KBM-7 (cell line): ENCODE results near the gene XIRP2.

ENCODE experiments used
- DNase-seq: peaks from one replicate; pipeline ENCODE4 v3.0.0-alpha.2; 2015
- in situ Hi-C: fragments of 300-500 bp; cut with MboI; formaldehyde crosslinking; loops from 2 replicates; pipeline ENCODE4 v1.14.3; 2020; ENCODE audit warnings: low sequenced_read_pairs, low pct_unique_long_range_greater_than_20kb, mixed read lengths

Gene XIRP2

DNA sequence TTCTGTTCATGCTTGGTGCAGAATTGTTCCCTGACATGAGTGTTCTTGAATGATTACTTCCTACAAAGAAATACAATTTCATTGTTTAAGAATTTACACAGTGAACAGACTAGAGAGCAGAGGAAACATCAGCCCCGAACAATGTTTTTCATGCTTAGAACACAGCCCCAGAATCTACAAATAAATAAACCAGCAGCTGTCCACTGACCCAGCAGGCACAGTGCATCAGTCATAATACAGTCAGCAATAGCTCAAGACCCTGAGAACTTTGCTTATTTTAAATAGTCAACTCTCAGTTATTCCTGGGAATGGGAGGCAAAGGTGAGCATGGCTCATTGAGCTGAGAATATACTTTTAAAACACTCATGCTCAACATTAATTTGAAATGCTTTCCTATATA is 38.4 kb downstream of the XIRP2 start:
- DNase-seq = no peak
- in situ Hi-C loops = no loop called here

DNA sequence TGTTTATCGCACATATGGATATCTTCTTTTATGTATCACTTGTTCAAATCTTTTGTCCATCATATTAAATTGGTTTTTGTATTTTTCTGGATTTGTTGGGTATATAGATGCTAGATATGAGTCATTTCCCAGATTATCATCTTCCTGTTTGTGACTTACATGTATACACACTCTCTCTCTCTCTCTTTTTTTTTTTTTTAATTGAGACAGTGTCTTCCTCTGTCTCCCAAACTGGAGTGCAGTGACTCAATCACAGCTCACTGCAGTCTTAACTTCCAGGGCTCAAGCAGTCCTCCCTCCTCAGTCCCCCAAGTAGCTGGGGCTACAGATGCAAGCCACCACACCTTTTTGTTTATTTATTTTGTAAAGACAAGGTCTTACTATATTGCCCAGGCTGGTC is 43.8 kb downstream of the XIRP2 start:
- in situ Hi-C loops = no loop called here

DNA sequence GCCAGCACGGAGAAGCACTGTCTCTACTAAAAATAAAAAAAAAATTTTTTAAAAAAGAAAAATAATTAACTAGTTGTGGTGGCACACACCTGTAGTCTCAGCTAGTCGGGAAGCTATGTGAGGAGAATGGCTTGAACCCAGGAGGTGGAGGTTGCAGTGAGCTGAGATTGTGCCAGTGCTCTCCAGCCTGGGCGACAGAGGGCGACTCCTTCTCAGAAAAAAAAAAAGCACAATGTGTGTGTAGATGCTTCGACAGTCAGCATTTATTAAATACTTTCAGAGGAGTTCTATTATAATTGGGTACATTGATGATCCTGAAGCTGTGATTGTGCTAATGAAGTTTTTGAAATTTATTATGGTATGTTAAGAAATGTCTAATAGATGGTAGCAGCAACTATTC is 46.5 kb downstream of the XIRP2 start:
- in situ Hi-C loops = no loop called here
- no peak for DNase-seq

More for the DNA sequence above, 43.8 kb downstream of the XIRP2 start:
- no peak for DNase-seq

DNA sequence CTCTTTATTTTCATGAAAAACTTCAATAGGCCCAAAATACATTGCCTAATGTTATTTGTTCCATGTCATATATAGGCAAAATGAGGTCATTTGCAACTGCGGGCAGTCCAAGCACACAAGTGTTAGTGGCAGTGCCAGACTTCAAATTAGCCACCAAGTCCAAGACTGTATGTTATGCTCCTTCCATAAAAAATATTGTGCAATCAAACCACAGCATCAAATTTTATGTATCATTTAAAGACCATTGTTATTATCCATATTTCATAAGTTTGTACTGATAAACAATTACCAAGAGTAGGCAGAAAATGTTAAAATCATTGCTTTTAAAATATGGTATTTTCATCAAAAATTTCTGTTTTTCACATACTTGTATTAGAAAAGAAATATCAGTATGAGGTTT is 54.1 kb downstream of the XIRP2 start:
- in situ Hi-C loops = no loop called here

DNA sequence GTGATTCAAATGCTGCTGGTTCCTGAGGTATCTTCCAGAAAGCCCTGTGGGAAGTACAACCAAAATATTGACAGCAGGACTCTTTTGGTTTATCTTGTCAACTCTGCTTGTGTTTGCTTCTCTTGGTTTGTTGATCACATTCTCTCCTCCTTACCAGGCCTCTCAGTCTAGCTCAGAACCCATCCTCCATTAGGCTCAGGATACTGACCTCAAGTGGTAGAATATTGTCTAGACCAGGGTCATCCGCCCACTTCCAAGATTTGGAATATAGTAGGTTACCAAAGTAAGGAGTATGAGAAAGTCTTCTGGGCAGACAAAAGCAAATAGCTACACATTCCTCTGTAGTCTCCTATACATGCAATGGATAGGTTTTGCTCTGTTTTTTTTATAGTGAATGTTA is 56.6 kb downstream of the XIRP2 start:
- in situ Hi-C loops = no loop called here
- DNase-seq = no peak

More for the DNA sequence above, 54.1 kb downstream of the XIRP2 start:
- no peak for DNase-seq

DNA sequence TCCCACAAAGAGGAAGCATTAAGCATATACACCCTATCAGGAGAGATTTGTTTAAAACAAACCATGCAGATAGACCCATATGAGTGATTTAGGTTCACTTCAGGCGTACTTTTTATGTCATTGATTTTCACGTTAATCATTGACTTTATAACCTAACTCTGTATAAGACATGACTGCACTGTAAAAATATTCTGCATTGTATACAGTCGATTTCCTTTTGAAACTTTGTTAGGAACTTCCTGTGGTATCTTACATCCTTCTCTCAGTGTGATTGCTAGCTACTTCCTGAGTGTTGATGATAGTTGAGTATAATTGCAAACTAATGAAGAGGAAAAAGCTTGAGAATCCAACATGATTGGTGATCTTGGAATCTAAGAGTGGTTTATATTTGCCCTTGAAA is 69.4 kb downstream of the XIRP2 start:
- in situ Hi-C loops = no loop called here
- no peak for DNase-seq

DNA sequence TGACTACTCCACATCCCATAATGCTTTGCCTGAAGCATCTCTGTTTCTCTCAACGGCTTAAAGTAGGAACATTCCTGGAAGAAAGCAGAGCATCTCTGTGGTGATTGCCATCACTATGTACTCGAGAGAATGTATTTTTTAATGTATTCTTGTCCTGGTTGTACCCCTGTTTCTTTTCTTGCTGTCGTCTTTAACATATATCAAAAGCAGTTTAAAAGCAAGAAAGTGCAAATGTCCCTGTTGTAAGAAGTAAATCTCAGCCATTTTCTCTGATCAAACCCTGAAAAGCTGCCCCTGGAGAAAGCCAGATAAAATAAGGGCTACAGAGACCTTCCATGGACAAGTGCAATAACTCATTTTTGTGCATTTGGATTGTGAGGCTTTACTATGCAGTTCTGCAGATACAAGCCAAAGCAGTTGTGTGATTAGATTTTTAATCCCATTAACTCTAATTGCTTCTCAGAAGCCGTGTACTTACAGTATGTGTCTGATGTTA is 70.8 kb downstream of the XIRP2 start:
- in situ Hi-C loops = no loop called here
- DNase-seq = no peak

DNA sequence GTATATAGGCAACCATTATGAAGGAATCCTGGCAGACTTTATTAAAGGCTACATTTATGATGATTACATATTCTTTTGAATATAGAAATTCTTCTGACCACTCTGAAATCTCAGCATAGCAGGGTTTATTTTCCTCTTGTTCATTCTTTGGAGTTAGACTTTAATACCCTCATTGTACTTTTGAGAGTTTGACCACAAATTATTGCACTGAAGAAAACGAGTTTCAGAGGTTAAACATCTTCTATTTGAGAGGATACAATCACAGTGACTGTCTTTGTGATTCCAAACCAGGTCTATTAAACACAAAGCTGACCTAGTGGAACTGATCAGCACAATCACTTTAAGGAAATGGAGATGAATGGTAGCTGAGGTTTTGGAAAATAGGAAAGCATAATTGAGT is 71.3 kb downstream of the XIRP2 start:
- DNase-seq = no peak
- in situ Hi-C loops = no loop called here

DNA sequence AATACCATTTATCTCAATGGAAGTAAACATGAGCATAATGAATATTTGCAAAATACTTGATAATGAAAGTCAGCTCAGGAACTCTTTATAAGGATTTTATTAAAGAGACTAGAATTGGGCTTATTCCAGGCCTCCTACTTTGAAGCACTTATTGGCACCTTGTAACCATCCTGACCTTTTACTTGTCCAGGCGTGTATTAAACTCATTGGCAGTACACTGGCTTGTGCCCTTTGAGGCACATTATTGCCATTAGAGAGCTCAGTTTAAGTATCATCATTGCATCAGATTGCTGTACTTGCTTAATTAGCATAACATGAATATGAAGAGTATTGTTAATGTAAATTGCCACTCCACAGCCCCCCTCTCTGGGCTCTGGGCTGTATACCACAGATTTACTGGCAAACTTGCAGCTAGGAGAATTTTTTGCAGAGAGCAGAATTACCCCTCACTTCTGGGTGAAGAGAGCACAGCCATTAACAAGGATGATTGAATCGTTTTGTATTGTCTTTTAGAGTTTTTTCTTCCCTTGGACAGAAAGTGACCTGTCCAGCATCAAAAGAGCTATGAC is 72.5 kb downstream of the XIRP2 start:
- in situ Hi-C loops = no loop called here
- no peak for DNase-seq

DNA sequence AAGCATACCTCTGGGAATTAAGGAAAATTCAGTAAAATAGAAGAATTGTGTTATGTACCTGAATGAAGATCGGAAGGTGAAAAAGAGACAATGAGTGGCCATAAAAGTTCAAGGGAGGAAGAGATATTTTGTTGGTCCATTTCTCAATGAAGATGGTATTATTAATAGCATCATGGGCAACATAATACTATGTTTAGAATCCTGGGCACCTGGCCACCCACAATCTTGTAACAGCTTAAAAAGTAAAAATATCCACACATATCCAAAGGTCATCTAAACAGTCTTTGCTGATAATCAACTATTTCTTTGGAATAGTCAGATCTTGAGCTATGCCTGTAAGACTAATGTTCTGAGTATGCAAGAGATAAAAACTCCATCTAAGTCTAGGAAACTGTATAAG is 73.7 kb downstream of the XIRP2 start:
- in situ Hi-C loops = no loop called here
- no peak for DNase-seq

DNA sequence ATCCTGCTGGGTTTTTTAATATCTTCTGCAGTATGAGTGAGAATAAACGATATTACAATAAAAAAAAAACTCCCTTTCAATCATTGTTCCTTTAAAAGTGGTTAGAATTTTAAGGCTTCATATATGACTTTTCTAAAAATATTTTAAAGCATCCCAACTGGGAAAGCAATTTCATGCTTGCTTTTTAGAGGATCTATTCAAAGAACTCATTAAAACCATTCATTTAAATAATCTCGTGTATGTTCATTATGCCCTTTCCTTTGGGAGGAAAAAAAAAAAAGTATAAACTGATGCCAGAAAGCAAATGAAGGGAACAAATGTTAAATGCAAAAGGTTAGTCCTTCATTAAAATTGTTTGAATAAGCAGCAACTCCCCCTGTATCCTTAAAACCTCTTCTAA is 81.2 kb downstream of the XIRP2 start:
- in situ Hi-C loops = no loop called here
- no peak for DNase-seq

DNA sequence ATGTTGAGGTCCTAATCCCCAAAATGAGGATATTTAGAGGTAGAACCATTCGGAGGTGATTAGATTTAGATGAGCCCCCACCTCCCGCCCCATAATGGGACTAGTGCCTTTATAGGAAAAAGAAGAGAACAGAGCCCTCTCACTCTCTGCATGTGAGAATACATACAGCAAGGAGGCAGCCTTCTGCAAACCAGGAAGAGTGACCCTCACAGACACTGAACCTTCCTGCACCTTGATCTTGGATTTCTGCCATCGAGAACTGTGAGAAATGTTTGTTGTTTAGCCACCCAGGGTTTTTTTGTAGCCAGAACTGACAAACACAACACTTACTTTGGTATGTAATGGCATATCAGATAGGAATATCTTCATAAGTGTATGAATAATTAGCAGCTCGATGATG is 83.7 kb downstream of the XIRP2 start:
- no peak for DNase-seq
- in situ Hi-C loops = no loop called here

DNA sequence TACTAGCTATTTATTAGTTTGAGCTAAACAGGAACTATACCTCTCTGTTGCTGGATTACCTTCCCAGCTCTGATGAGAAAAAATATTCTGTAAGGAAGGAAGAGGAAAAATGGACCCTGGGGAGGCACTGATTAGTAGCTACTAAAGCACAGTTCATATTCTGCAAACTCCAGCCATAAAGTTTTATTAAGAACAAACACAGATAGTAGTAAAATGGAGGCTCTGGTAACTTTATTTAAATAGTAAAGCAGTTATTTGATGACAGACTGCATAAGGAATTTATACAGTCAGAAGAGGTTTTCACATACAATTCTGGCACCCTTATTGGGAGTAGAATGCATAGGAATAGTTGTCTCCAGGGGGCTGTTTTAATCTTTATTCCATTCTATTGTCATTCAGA is 84.1 kb downstream of the XIRP2 start:
- in situ Hi-C loops = no loop called here

DNA sequence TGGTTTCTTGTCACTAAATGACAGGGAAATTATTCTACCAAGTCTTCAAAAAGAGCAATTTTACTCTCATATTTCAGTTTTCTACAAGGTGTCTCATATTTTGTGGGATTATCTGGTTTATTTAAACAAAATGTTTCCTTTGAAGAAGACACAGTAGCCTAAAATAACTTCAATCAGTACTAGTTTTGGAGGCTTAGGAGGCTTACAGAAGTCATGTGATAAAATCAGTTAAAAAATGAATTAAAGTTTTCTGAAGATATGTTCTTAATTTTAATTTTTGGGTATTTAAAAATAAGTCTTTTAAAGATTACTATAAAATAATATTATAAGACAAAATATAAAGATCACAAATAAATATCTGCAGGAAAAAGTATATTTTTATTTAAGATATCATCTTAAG is 95.9 kb downstream of the XIRP2 start:
- no peak for DNase-seq
- in situ Hi-C loops = no loop called here

More for the DNA sequence above, 84.1 kb downstream of the XIRP2 start:
- no peak for DNase-seq

DNA sequence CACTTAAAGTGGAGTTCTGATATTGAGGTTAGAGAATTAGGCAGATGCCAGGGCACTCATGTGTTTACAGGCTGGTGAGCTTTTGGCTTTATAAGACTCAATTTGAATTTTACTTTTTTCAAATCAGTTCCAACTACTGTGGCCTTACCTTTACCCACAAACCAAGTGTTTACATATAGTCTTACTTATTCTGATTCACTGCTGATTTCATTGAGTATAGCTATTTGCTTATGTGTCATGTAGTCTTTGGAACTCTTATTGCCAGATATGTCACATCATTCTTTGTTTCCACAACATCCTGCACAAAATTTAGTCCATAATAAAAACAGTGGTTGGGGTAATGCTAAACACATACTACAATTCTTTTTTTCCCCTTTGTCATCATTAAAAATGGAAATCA is 96.5 kb downstream of the XIRP2 start:
- in situ Hi-C loops = no loop called here
- no peak for DNase-seq

DNA sequence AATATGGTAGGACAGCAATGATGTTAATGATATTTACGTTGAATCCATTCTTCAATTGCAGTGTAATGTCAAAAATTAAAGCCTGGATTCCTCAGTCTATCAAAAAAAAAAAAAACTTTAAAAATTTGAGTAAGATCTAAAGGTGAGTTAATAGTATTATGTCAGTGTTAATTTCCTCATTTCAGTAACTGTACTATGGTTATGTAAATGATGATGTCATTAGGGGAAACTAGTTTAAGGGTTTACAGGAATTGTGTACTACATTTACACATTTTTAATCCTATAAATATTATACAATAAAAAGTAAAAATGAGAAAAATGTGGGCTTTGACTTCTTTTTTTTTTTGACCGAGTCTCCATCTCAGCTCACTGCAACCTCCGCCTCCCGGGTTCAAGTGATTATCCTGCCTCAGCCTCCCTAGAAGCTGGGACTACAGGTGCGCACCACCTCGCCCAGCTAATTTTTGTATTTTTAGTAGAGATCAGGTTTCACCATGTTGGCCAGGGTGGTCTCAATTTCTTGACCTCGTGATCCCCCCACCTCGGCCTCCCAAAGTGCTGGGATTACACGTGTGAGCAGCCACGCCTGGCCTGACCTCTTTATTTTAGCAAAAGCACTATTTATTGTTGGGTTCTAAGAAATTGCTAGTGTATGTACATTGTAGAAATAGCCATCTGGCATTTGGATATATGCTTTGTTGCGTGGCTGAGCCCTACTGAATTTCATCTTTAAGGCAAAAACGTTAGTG is 106.5 kb downstream of the XIRP2 start:
- in situ Hi-C loops = no loop called here
- DNase-seq = no peak

DNA sequence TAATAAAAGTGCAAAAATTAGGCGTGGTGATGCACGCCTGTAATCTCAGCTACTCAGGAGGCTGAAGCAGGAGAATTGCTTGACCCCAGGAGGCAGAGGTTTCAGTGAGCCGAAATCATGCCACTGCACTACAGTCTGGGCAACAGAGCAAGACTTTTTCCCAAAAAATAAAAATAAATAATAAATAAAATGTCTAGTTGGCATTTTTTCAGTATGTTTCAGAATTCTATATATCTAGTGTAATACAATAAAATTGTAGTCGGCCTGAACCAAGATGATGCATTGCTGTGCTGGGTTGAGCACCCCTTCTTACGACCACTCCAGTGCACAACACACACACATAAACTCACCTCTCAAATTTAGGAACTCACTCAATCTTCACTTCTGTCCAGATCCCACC is 108.2 kb downstream of the XIRP2 start:
- no peak for DNase-seq
- in situ Hi-C loops = no loop called here

DNA sequence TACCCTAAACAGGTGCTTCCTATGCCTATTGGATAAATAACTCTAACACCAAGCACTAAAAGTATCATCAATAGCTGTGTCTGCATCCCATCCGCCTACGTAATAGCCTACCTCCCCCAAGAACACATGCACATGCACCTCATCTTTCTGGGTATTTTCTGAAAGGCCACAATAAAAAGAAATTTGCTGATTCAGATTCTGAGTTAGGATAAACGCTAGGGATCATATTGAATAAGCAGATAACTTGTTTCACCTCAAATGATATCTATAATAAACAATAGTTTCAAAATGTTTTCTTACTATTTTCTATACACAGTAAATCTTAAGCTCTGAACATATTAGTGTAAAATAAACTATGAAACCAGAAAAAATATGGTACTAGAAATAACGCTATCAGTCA is 112.9 kb downstream of the XIRP2 start:
- DNase-seq = no peak
- in situ Hi-C loops = no loop called here

DNA sequence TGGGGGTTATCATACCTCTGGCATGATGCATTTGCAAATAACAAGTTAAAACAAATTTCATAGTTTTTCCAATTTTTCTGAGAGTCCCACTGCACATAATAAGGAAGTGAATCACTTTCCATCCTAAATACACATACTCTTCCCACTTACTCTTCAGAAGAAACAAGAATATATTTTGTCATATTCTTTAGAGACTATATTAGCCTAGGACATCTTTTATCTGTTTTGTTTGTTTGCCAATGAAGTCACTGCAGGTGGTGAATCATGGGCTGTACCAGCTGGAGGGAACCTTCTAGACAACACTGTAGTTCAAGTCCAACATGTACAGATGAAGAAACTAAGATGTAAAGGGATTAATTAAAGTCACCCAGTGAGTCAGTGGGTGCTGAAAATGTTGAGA is 116.8 kb downstream of the XIRP2 start:
- in situ Hi-C loops = no loop called here
- DNase-seq = no peak

DNA sequence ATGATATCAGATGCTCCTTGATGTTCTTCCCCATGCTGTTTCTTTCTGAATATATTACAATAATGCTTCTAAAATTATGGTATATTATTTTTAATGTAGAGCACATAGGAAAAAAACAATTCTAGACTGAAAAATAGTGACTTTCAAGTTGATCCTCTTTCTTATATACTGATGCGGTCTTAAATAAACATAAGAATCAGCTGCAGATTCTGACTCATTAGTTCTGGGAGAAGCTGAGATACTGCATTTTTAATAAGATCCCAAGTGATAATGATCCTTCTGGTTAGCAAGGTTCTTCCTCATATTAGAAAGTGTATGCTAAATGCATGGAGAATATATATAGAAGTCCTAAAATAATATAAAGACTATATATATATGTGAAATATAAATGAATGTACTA is 124.9 kb downstream of the XIRP2 start:
- no peak for DNase-seq
- in situ Hi-C loops = no loop called here

DNA sequence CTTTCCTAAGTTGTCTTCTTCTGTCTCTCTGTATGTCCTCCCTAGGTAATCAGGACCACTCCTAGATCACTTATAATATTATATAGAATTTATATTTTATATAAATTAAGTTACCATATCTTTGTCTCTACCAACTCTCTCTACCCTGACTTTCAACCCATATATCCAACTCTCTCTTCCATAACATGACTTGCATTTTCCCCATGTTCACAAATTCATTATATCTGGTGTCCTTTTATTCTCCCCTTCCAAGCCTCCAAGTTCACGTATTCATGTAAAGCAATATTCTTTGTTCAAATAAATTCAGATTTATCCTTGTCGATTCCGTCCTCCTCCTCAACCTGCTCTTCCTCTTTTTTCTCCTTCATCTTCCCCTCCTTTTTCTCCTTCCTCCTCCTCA is 127.5 kb downstream of the XIRP2 start:
- no peak for DNase-seq
- in situ Hi-C loops = no loop called here
